HG03066 (cell line): ENCODE data around the gene MACROD2.

Experiments
- ATAC-seq: cut with Tn5 transposase; IDR thresholded peaks from one replicate; pipeline ENCODE4 v1.9.1; 2021; ENCODE audit warnings: low read depth; ENCODE audit not compliant: unreplicated experiment

The MACROD2 gene

DNA sequence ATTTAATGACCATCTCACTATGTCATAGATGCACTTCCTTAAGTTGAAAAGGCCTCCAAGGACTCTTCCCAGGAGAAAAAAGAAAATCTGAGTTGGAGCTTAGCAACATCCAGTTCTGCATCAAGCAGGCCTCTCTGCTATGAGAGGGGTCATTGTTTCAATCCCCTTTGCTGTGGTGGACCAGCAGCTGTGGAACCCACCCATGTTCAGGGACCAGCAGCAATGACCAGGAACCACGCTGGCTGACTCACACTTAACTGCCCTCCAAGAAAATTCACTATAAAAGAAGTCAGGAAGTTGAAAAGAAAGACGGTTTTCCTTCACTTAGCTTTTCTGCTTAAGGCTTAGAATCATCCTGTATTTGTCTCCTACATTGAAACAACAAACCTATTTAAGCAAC lies 1404.5 kb downstream of the MACROD2 start:
- no peak for ATAC-seq

GRCh38 chr20:15406072-15406471 lies 1410.8 kb downstream of the MACROD2 start:
- ATAC-seq, result no peak

DNA sequence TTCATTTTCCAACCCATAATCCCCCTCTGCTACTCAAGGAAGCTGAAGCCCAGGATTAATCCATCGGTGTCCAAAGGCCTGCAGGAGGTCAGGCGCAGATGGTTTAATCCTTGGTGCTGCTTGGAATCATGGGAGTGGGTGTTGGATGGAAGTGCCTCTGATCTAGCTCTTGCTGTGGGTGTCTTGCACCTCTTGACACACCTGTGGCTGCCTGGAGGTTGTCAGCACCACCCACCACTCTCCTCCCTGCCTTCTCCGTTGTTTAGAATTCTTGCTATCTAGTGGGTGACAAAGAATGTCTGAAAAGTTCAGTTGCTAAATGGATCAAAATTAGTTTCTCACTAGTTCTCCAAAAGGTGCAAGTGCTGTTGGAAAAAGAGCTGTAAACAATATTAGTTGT lies 1416.5 kb downstream of the MACROD2 start:
- no peak for ATAC-seq

- ATAC-seq, result no peak
These were observed 1420.6 kb downstream of the MACROD2 start for GRCh38 chr20:15415908-15416307.

- no peak for ATAC-seq
These were observed 1424.5 kb downstream of the MACROD2 start for GRCh38 chr20:15419856-15420255.

DNA sequence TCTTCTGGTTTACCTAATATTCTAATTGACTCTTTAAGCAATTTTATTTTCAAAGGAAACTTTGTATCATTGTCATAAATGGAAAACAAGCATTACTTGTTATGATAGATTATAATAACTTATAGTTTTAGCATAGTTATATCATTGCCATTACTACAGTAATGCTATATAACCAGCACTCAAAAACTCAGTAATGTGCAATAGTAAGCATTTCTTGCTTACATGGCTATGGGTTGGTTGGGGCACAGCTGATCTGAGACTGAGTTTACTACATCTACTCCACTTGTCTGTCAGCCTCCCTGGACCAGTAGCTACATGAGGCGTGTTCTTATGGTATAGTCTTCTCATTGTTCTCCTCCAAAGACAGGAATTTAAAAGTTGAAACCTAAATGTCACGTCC lies 1427.7 kb downstream of the MACROD2 start:
- no peak for ATAC-seq

DNA sequence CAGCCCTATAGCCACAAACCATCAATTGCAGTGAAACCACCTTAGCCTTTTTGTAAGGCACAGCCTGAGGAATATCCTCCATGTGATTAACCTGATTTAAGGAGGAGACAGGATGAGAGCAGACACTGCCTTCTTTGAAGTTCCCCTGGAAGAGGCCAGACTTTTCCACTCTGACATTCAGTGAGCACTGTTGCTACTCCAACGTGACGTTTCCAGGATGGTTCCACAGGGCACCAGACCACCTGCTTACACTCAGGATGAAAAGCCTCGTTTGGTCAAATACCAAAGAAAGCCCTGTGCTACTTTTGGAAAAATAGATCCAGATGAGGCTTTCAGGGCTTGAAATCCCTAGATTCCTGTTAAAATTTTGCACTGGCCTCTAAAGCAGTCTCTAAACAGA lies 1444.2 kb downstream of the MACROD2 start:
- ATAC-seq, result no peak

GRCh38 chr20:15440049-15440820 lies 1444.9 kb downstream of the MACROD2 start:
- ATAC-seq, result no peak

DNA sequence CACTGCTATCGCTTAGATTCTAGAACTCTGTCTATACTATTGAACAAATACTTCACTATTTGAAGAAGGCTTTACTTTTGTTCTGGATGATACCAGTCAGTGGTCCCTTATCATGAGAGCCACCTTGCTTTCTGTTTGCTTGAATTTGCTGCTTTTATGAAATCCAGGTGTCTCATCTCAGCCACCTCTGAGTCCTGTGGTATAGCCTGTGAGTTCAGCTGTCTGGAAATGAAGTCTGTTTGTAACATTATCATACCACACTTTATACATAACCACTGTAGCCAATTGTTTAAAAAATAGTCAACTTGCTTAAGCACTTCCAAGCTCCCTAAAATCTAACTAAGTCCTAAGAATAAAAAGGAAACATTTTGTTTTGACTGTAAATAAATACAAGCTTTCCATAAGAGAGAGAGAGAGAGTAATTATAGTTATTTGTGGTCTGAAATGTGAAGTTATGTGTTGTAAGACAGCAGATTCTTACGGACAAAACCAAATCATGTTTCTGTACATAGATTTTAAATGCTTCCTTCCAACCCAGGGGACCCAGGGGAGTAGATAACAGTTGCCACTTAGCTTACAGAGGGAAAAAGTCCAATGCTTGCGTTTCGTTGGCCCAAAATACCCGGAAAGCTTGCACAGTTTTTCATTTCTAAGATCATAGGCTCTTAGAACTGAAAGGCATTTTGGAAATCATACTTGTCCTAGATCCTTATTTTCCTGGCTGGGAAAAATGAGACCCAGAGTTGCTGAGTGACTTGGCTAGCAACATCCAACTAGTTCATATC lies 1449.9 kb downstream of the MACROD2 start:
- no peak for ATAC-seq

GRCh38 chr20:15446373-15446772 lies 1451.1 kb downstream of the MACROD2 start:
- no peak for ATAC-seq

DNA sequence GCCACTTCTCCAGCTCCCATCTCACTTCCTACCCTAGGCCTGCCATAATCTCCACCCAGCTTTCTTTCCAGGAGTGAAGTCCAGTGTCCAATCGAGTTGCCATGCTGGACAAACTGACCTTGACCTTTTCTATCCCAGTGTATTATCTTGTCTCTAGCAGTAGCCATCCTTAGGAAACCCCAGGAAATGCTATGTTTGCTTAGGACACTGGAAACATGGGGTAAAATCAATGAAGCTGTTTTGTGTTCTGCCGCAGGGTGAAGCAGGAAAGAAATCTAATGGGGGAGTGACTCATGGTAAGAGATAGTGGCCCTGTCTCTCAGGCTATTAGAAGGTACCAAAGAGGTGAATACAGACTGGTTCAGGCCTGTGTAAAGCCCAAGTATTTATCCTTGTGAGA lies 1452.2 kb downstream of the MACROD2 start:
- ATAC-seq, result no peak

DNA sequence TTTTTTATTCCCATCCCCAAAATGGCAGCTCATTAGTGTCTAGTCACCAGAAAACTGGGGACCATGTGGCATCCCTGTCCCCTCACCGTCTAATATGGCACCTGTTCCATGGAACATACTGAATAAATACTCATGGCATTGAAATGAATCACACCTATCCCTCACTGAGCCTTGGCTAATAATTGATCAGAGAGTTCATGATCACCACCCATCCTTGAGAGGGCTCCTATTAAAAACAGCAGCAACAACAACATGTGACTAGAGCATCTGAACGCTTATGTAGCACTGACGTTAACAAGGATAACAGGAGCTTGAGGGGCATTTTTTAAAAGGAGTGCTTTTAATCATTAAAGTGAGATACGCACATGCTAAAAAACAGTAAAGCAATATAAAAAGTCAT lies 1453.7 kb downstream of the MACROD2 start:
- ATAC-seq, result no peak

- ATAC-seq, result no peak
These were observed 1455.9 kb downstream of the MACROD2 start for GRCh38 chr20:15451241-15451640.

- ATAC-seq, result no peak
These were observed 1460.0 kb downstream of the MACROD2 start for GRCh38 chr20:15455279-15455678.

- ATAC-seq, result no peak
These were observed 1466.6 kb downstream of the MACROD2 start for GRCh38 chr20:15461938-15462337.

DNA sequence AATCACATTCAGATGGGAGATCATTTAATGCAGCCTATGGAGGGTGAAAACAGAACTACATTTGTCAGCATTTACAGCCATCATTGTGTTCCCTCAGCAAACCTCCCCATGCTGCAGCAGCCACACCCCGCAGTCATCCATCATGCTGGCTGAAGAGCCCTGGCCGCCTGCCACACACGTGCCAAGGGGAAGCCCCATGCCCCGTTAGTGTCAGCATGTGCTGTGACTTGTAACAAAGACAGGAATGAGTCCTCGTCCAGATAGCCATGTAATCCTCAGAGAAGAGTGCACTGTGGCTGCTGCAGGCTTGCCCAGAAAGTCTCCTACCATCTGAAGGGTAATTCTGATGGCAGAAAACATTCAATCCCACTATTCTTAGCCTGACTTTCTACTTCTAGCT lies 1480.2 kb downstream of the MACROD2 start:
- ATAC-seq, result no peak

GRCh38 chr20:15476186-15476585 lies 1480.9 kb downstream of the MACROD2 start:
- ATAC-seq, result no peak

GRCh38 chr20:15476781-15477180 lies 1481.5 kb downstream of the MACROD2 start:
- ATAC-seq, result no peak

DNA sequence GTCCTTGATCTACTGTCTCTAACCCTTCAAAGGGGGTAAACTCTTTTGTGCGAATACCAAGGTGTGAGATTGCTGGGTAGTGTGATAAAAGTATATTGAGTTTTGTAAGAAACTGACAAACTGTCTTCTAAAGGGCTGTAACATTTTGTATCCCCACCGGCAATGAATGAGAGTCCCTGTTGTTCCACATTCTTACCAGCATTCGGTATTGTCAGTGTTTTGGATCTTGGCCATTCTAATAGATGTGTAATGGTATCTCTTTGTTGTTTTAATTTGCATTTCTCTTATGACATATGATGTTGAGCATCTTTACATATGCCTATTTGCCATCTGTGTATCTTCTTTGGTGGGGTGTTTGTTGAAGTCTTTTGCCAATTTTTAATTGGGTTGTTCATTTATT lies 1487.2 kb downstream of the MACROD2 start:
- ATAC-seq, result no peak

- no peak for ATAC-seq
These were observed 1490.2 kb downstream of the MACROD2 start for GRCh38 chr20:15485519-15485918.

DNA sequence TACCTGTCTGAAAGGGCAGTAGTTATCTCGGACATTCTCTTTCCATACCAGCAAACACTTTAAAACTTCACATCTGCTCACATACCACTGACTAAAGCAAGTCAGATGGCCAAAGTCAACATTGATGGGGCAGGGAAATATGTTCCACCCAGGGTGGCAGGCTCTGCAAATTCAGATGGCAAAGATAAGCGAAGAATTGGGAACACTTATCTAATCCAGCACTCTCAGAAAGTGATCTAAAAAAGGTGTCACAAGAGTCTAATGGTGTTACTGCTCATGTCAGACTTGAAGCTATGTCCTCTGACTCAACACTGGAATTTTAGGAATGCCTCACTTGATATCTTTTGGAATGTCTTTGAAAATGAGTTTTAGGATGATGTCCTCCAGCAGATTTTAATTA lies 1491.7 kb downstream of the MACROD2 start:
- no peak for ATAC-seq

DNA sequence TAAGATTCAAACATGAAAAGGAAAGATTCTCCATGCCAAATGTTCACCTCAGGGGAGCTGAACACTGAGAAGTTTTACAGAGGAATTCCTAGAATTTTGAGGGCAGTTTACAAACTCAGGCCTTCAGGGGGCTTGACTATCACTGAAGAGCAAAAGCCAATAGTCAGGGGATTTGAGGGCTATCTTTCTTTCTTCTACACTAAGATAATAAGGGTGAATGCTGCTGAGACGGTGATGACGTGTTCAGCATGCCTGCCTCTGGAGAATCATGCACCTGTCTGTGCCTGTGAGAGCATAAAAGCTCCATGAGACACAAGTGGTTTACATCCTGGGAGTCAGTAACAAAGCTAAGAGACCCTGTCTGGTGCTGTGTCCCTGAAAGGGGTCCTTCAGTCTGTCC lies 1492.4 kb downstream of the MACROD2 start:
- no peak for ATAC-seq
